ENCODE data around the gene TNPO3. TPM values are rescaled to one million over a fixed set of nuclear protein-coding genes. Genes with fewer than 3 reads are reported as not detected.

TNPO3 gene
- total RNA-seq, 2 experiments from 2014 or later: 55.1 to 71.7 TPM

DNA sequence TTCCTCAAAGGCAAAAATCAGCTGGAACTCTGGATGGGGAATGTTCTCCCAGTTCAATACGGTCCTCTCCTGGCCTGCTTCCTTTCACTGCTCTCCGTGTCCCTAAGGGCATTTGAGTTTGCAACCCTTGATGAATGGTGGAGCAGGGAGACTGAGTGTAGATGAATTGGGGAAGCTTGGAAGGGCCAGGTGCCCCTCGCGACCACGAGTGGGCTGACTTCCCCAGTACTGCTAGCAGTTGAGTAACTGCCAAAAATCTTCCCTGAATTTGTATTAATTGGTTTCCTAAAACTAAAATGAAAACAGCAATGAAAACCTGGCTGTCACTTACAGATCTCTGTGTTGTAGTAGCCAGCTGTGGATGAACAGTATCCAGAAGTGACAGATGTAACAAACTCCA lies 103.6 kb downstream of the TNPO3 start:
- Histone ChIP-seq H3K4me2 (ENCODE audit: low read length) (no peak overlapping the region), H3K4me3 (ENCODE audit: low read depth, low read length, poor library complexity, severe bottlenecking) (no peak overlapping the region), H4K20me1 (ENCODE audit: insufficient read depth, low read length) (no peaks in the 10 kb centered on the region), H3K36me3 (ENCODE audit: insufficient read depth, low read length) (peaks cover 65% of the 10 kb centered on the region), H3K9me2 (ENCODE audit: insufficient read depth, low read length) (no peaks in the 10 kb centered on the region), H3K4me1 (ENCODE audit: insufficient read depth, low read length, poor library complexity, severe bottlenecking) (peaks cover 31% of the 10 kb centered on the region), H3K27ac (ENCODE audit: low read depth, low read length, poor library complexity, severe bottlenecking) (no peak overlapping the region), H3K9me3 (ENCODE audit: low read length) (no peaks in the 10 kb centered on the region), H2AFZ (ENCODE audit: low read length) (no peak overlapping the region), H3K79me2 (ENCODE audit: insufficient read depth, low read depth, low read length) (no peaks in the 10 kb centered on the region)
- no peak for TF ChIP-seq EZH2phosphoT487 (IDR thresholded peaks at IDR 0.05; ENCODE audit: borderline replicate concordance, low read depth, low read length)
- TF ChIP-seq, protein P1, sequence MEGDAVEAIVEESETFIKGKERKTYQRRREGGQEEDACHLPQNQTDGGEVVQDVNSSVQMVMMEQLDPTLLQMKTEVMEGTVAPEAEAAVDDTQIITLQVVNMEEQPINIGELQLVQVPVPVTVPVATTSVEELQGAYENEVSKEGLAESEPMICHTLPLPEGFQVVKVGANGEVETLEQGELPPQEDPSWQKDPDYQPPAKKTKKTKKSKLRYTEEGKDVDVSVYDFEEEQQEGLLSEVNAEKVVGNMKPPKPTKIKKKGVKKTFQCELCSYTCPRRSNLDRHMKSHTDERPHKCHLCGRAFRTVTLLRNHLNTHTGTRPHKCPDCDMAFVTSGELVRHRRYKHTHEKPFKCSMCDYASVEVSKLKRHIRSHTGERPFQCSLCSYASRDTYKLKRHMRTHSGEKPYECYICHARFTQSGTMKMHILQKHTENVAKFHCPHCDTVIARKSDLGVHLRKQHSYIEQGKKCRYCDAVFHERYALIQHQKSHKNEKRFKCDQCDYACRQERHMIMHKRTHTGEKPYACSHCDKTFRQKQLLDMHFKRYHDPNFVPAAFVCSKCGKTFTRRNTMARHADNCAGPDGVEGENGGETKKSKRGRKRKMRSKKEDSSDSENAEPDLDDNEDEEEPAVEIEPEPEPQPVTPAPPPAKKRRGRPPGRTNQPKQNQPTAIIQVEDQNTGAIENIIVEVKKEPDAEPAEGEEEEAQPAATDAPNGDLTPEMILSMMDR (conservative IDR thresholded peaks at IDR 0.05; ENCODE audit: low read length): no peak
- DNase-seq (ENCODE audit: low spot score): no peak
- BruUV-seq (replicated peaks): no TSS peak
- CTCF ChIA-PET (ENCODE audit: unreplicated experiment): no interaction called here
- intact Hi-C loops (cut with micrococcal nuclease; ENCODE audit: unreplicated experiment): no loop called here
- POLR2A ChIA-PET: interaction anchor here (1.0 to 1.5 kb wide), 2 partner anchors 8 to 10 kb away, joined by 5 to 14 read pairs; no protein-coding TSS in a partner anchor

DNA sequence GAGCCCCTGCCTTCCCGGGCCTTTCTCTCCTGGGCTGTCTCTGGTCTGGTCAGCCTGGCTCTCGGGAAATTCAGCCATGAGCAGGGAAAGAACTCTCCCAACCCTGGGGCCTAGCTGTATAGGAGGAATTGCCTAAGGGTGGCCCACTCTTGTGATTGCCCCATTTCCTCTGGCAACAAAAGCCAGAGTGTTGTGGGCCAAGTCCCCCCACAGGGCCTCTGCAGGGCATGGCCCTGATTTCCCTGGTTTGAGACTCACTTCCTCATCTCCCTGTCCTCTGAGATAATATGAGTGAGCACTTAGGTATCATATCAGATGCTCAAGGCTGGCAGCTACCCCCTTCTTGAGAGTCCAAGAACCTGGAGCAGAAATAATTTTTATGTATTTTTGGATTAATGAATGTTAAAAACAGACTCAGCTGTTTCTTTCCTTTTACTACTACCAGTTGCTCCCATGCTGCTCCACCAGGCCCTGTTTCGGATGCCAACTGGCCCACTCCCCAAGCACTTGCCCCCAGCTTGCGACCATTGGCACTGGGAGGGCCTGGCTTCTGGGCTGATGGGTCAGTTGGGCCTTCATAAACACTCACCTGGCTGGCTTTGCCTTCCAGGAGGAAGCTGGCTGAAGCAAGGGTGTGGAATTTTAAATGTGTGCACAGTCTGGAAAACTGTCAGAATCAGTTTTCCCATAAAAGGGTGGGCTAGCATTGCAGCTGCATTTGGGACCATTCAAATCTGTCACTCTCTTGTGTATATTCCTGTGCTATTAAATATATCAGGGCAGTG lies 105.7 kb downstream of the TNPO3 start:
- intact Hi-C loops (cut with micrococcal nuclease; ENCODE audit: unreplicated experiment): no loop called here
- Histone ChIP-seq H3K4me1 (ENCODE audit: insufficient read depth, low read length, poor library complexity, severe bottlenecking) (peaks cover 10% of the 10 kb centered on the region), H3K4me3 (ENCODE audit: low read depth, low read length, poor library complexity, severe bottlenecking) (no peak overlapping the region), H3K79me2 (ENCODE audit: insufficient read depth, low read depth, low read length) (no peaks in the 10 kb centered on the region), H3K9me2 (ENCODE audit: insufficient read depth, low read length) (no peaks in the 10 kb centered on the region), H4K20me1 (ENCODE audit: insufficient read depth, low read length) (no peaks in the 10 kb centered on the region), H3K9me3 (ENCODE audit: low read length) (no peaks in the 10 kb centered on the region), H3K4me2 (ENCODE audit: low read length) (no peak overlapping the region), H3K36me3 (ENCODE audit: insufficient read depth, low read length) (peaks cover 46% of the 10 kb centered on the region), H3K27ac (ENCODE audit: low read depth, low read length, poor library complexity, severe bottlenecking) (no peak overlapping the region), H2AFZ (ENCODE audit: low read length) (no peak overlapping the region)
- ChIA-PET CTCF (ENCODE audit: unreplicated experiment) (interaction anchor here (1.4 kb wide), 1 partner anchor 9 kb away, joined by 4 read pairs; no protein-coding TSS in a partner anchor), POLR2A (no interaction called here)
- no TSS peak for BruUV-seq (replicated peaks)
- DNase-seq (ENCODE audit: low spot score): no peak
- TF ChIP-seq, protein P1 (conservative IDR thresholded peaks at IDR 0.05; ENCODE audit: low read length): no peak
- TF ChIP-seq EZH2phosphoT487 (IDR thresholded peaks at IDR 0.05; ENCODE audit: borderline replicate concordance, low read depth, low read length): no peak
